Tibial nerve (tissue), 4 donors: Measurements from ENCODE around the gene TMEM63B. TPM values are rescaled to one million over a fixed set of nuclear protein-coding genes. Genes with fewer than 3 reads are reported as not detected.

Experiments
- DNase-seq, 2 donors: peaks; one replicate each; pipeline ENCODE4 v3.0.0-alpha.2; 2019; ENCODE audit warnings: low spot score in 2 of 2
- H3K27ac ChIP-seq, 4 donors: fragments of 200-600 bp; sonication (generic) in 3 of 4; one replicate each; pipeline ENCODE4 v1.5.1; 2017 to 2019; ENCODE audit warnings: mild to moderate bottlenecking in 1 of 4
- H3K27me3 ChIP-seq, 2 donors: fragments of 200-600 bp; sonication (generic) in 1 of 2; one replicate each; pipeline versions ENCODE4 v1.5.1 to v1.6.0; 2017 to 2019
- H3K36me3 ChIP-seq, 3 donors: fragments of 200-600 bp; sonication (generic); one replicate each; pipeline ENCODE4 v1.5.1; 2018 to 2019
- H3K4me1 ChIP-seq, 4 donors: fragments of 200-600 bp; sonication (generic) in 3 of 4; one replicate each; pipeline ENCODE4 v1.5.1; 2017 to 2019
- H3K4me3 ChIP-seq, 4 donors: fragments of 200-600 bp; sonication (generic) in 3 of 4; one replicate each; pipeline ENCODE4 v1.5.1; 2017 to 2019; ENCODE audit warnings: mild to moderate bottlenecking in 1 of 4, moderate library complexity in 1 of 4
- H3K9me3 ChIP-seq, 4 donors: fragments of 200-600 bp; sonication (generic) in 3 of 4; one replicate each; pipeline ENCODE4 v1.5.1; 2017 to 2019
- CTCF ChIP-seq, 5 experiments: fragments of 200-600 bp in 3 of 5; fragments of 450-650 bp in 2 of 5; sonication (generic) in 3 of 5; IDR thresholded peaks; one replicate each; pipeline ENCODE4 v1.5.1; 2016 to 2019; ENCODE audit warnings: antibody characterized with exemption in 5 of 5, mild to moderate bottlenecking in 3 of 5, moderate library complexity in 2 of 5
- EP300 ChIP-seq, 2 donors: sonication (generic); formaldehyde crosslinking; IDR thresholded peaks; one replicate each; pipeline ENCODE4 v1.6.1; 2017; ENCODE audit warnings: antibody characterized with exemption in 2 of 2, mild to moderate bottlenecking in 1 of 2
- POLR2A ChIP-seq, 2 donors: fragments of 450-650 bp; IDR thresholded peaks; one replicate each; pipeline ENCODE4 v1.6.1; 2017; ENCODE audit warnings: antibody characterized with exemption in 2 of 2, mild to moderate bottlenecking in 2 of 2, moderate library complexity in 2 of 2
- WGBS, 2 donors: methylation state at CpG; one replicate each; pipeline ENCODE4 v1.1.5; 2018; 5-methylcytosine and 5-hydroxymethylcytosine counted together
- total RNA-seq, 4 donors: library from RNA; depleted of rRNA; stranded (reverse); fragments of >200 nt; gene quantifications; one replicate each; pipeline ENCODE4 v1.1.0, GENCODE V29; 2016

TMEM63B gene
- total RNA-seq, 4 donors from 2014 or later, result 18.6 to 34.5 (median 27.6) TPM

- Histone ChIP-seq H3K27ac (peak overlapping the region in 1 of 4 donors; percentile 2), H3K4me3 (no peak overlapping the region), H3K4me1 (no peaks in the 10 kb centered on the region), H3K9me3 (no peaks in the 10 kb centered on the region), H3K36me3 (no peaks in the 10 kb centered on the region), H3K27me3 (no peaks in the 10 kb centered on the region)
- no peak for DNase-seq
- TF ChIP-seq EP300 (IDR thresholded peaks at IDR 0.05) (no peak), POLR2A (IDR thresholded peaks at IDR 0.05) (no peak), CTCF (IDR thresholded peaks at IDR 0.05) (no peak)
- WGBS, 2 donors, result 38 to 40% methylated on average over 9 of the region's 9 CpGs
These were observed 58.7 kb downstream of the TMEM63B start for GRCh38 chr6:44185953-44186634.

- Histone ChIP-seq H3K27me3 (no peaks in the 10 kb centered on the region), H3K4me3 (no peak overlapping the region), H3K9me3 (no peaks in the 10 kb centered on the region), H3K4me1 (no peaks in the 10 kb centered on the region), H3K36me3 (no peaks in the 10 kb centered on the region), H3K27ac (peak overlapping the region in 1 of 4 donors; percentile 38)
- 58 to 71% methylated on average over 7 of the region's 7 CpGs for WGBS, 2 donors
- TF ChIP-seq CTCF (IDR thresholded peaks at IDR 0.05) (no peak), EP300 (IDR thresholded peaks at IDR 0.05) (no peak), POLR2A (IDR thresholded peaks at IDR 0.05) (no peak)
- DNase-seq, result no peak
These were observed 59.3 kb downstream of the TMEM63B start for GRCh38 chr6:44186635-44187025.

- H3K9me3 ChIP-seq, result no peaks in the 10 kb centered on the region
- no peak overlapping the region for H3K27ac ChIP-seq
- WGBS, 2 donors, result 59 to 61% methylated on average over 2 of the region's 2 CpGs
- H3K36me3 ChIP-seq, result no peaks in the 10 kb centered on the region
- H3K27me3 ChIP-seq, result no peaks in the 10 kb centered on the region
- DNase-seq, result no peak
- H3K4me1 ChIP-seq, result no peaks in the 10 kb centered on the region
- no peak overlapping the region for H3K4me3 ChIP-seq
- TF ChIP-seq CTCF (IDR thresholded peaks at IDR 0.05), result no peak
- TF ChIP-seq POLR2A (IDR thresholded peaks at IDR 0.05), result no peak
- TF ChIP-seq EP300 (IDR thresholded peaks at IDR 0.05), result no peak
These were observed 61.5 kb downstream of the TMEM63B start for GRCh38 chr6:44188819-44189218.

GRCh38 chr6:44189257-44189656 is 61.9 kb downstream of the TMEM63B start:
- no peak overlapping the region for H3K4me3 ChIP-seq
- DNase-seq, result no peak
- no peaks in the 10 kb centered on the region for H3K27me3 ChIP-seq
- no peak for TF ChIP-seq CTCF (IDR thresholded peaks at IDR 0.05)
- no peak for TF ChIP-seq POLR2A (IDR thresholded peaks at IDR 0.05)
- no peak for TF ChIP-seq EP300 (IDR thresholded peaks at IDR 0.05)
- H3K9me3 ChIP-seq, result no peaks in the 10 kb centered on the region
- H3K4me1 ChIP-seq, result no peaks in the 10 kb centered on the region
- no peaks in the 10 kb centered on the region for H3K36me3 ChIP-seq
- 73% methylated on average over 2 of the region's 2 CpGs for WGBS, 2 donors
- no peak overlapping the region for H3K27ac ChIP-seq

GRCh38 chr6:44190715-44191114 is 63.4 kb downstream of the TMEM63B start:
- no peak for TF ChIP-seq POLR2A (IDR thresholded peaks at IDR 0.05)
- TF ChIP-seq CTCF (IDR thresholded peaks at IDR 0.05), result no peak
- TF ChIP-seq EP300 (IDR thresholded peaks at IDR 0.05), result no peak
- Histone ChIP-seq H3K27me3 (no peaks in the 10 kb centered on the region), H3K9me3 (no peaks in the 10 kb centered on the region), H3K36me3 (no peaks in the 10 kb centered on the region), H3K4me3 (no peak overlapping the region), H3K27ac (no peak overlapping the region), H3K4me1 (no peaks in the 10 kb centered on the region)
- WGBS, 2 donors, result 26 to 30% methylated on average over 2 of the region's 2 CpGs
- DNase-seq, result no peak
